Choroid plexus epithelial cell (primary cell): ENCODE data around the gene TERT.
"Not testable (repeated sequence)": the region's sequence is repeated elsewhere in the genome, so short reads cannot be mapped to it uniquely, and the experiment has no call there.

Experiments used
- DNase-seq: peaks from one replicate; pipeline ENCODE4 v3.0.0-alpha.2; 2010; ENCODE audit warnings: low read depth
- H3K4me3 ChIP-seq: 2 replicates; pipeline ENCODE4 v1.5.1; 2011; ENCODE audit warnings: low read depth, mild to moderate bottlenecking, control low read depth, low read length, moderate library complexity
- CTCF ChIP-seq: conservative IDR thresholded peaks from 2 replicates; pipeline ENCODE4 v1.5.1; 2011; ENCODE audit warnings: low read depth, mild to moderate bottlenecking, control low read depth, inconsistent platforms, low read length, moderate library complexity

The TERT gene

GRCh38 chr5:1235838-1236237 is 59.0 kb downstream of the TERT start:
- H3K4me3 ChIP-seq = no peak overlapping the region
- DNase-seq = no peak
- no peak for TF ChIP-seq CTCF

GRCh38 chr5:1235379-1235778 is 59.5 kb downstream of the TERT start:
- DNase-seq = no peak
- no peak overlapping the region for H3K4me3 ChIP-seq
- TF ChIP-seq CTCF = no peak

- no peak for TF ChIP-seq CTCF
- DNase-seq = no peak
- no peak overlapping the region for H3K4me3 ChIP-seq
These were observed 62.1 kb downstream of the TERT start for GRCh38 chr5:1232780-1233179.

- DNase-seq = no peak
- no peak for TF ChIP-seq CTCF
- no peak overlapping the region for H3K4me3 ChIP-seq
These were observed 63.4 kb downstream of the TERT start for GRCh38 chr5:1231354-1231905.

- no peak for TF ChIP-seq CTCF
- H3K4me3 ChIP-seq = no peak overlapping the region
- DNase-seq = no peak
These were observed 64.3 kb downstream of the TERT start for GRCh38 chr5:1230551-1230950.

GRCh38 chr5:1229822-1230221 is 65.0 kb downstream of the TERT start:
- TF ChIP-seq CTCF = no peak
- no peak overlapping the region for H3K4me3 ChIP-seq
- DNase-seq = no peak

GRCh38 chr5:1229023-1229422 is 65.8 kb downstream of the TERT start:
- not testable (repeated sequence) for H3K4me3 ChIP-seq, DNase-seq
